H1 (cell line): ENCODE data around the gene ZNF536. TPM values are rescaled to one million over a fixed set of nuclear protein-coding genes. Genes with fewer than 3 reads are reported as not detected.
A peak's percentile ranks its signal among the peaks of the same experiment; 100 is the strongest.

Experiments
- CTCF ChIA-PET: fragments of 300-600 bp; sonication (Branson Sonifier 250); formaldehyde crosslinking; loops from one replicate; lab custom pipeline; 2021; ENCODE audit not compliant: partially characterized antibody; lab: Charles Lee
- POLR2A ChIA-PET: fragments of 300-600 bp; sonication (Branson Sonifier 250); formaldehyde crosslinking; loops from one replicate; lab custom pipeline; 2021; ENCODE audit warnings: inconsistent platforms; ENCODE audit not compliant: partially characterized antibody; lab: Charles Lee
- DNase-seq, 2 experiments: peaks; one replicate each; pipeline versions ENCODE4 v3.0.0 to v3.0.0-alpha.2; 2010 to 2022; ENCODE audit warnings: low spot score in 2 of 2, low read depth in 1 of 2, mixed read lengths in 1 of 2
- FAIRE-seq: peaks from 2 replicates; lab custom pipeline; 2011; peaks lifted over from hg19 to GRCh38; lab: Jason Lieb, UNC
- H2AFZ ChIP-seq: 2 replicates; pipeline ENCODE4 v1.8.1; 2012; ENCODE audit warnings: low read length, inconsistent platforms
- H2AK5ac ChIP-seq: 2 replicates; pipeline ENCODE4 v1.6.1; 2013; ENCODE audit warnings: low read depth, low read length
- H2BK120ac ChIP-seq: replicated peaks from 2 replicates; pipeline ENCODE3; 2013; ENCODE audit warnings: low read depth, low read length, inconsistent platforms
- H2BK12ac ChIP-seq: 2 replicates; pipeline ENCODE4 v1.6.1; 2013; ENCODE audit warnings: low read depth, low read length
- H2BK15ac ChIP-seq: 2 replicates; pipeline ENCODE4 v1.6.1; 2013; ENCODE audit warnings: low read length
- H2BK20ac ChIP-seq: 2 replicates; pipeline ENCODE4 v1.6.1; 2013; ENCODE audit warnings: low read length
- H2BK5ac ChIP-seq: 2 replicates; pipeline ENCODE4 v1.6.1; 2013; ENCODE audit warnings: low read depth, low read length
- H3K14ac ChIP-seq: 2 replicates; pipeline ENCODE4 v1.6.1; 2013; ENCODE audit warnings: inconsistent platforms; ENCODE audit not compliant: insufficient read length
- H3K18ac ChIP-seq: 2 replicates; pipeline ENCODE4 v1.6.1; 2013; ENCODE audit warnings: low read length; ENCODE audit errors: extremely low read depth
- H3K23ac ChIP-seq: 2 replicates; pipeline ENCODE4 v1.6.1; 2013; ENCODE audit warnings: inconsistent platforms; ENCODE audit not compliant: insufficient read length
- H3K23me2 ChIP-seq: 2 replicates; pipeline ENCODE4 v1.6.1; 2013; ENCODE audit warnings: low read depth, low read length
- H3K27ac ChIP-seq: 2 replicates; pipeline ENCODE4 v1.6.1; 2011; ENCODE audit warnings: low read depth, low read length, inconsistent platforms
- H3K27me3 ChIP-seq, 4 experiments: replicated peaks in 1 of 4; 1 replicate in 1 of 4; 2 replicates in 3 of 4; pipeline versions ENCODE4 v1.6.1 to v1.8.1; 2011 to 2013; ENCODE audit warnings: low read length in 3 of 4, mild to moderate bottlenecking in 3 of 4, inconsistent platforms in 2 of 4, mixed read lengths in 2 of 4, moderate library complexity in 1 of 4; ENCODE audit not compliant: control insufficient read depth in 3 of 4, insufficient read depth in 3 of 4; ENCODE audit errors: extremely low read depth in 1 of 4
- H3K36me3 ChIP-seq, 4 experiments: 2 replicates each; pipeline versions ENCODE4 v1.6.1 to v1.8.1; 2011 to 2013; ENCODE audit warnings: mild to moderate bottlenecking in 4 of 4, low read length in 3 of 4, moderate library complexity in 2 of 4, control low read depth in 1 of 4, inconsistent platforms in 1 of 4; ENCODE audit not compliant: insufficient read depth in 4 of 4, control insufficient read depth in 2 of 4
- H3K4ac ChIP-seq: replicated peaks from 2 replicates; pipeline ENCODE3; 2013; ENCODE audit warnings: low read length, low read depth, mixed read lengths, inconsistent platforms; ENCODE audit not compliant: insufficient read length
- H3K4me1 ChIP-seq, 4 experiments: replicated peaks in 1 of 4; 1 replicate in 1 of 4; 2 replicates in 3 of 4; pipeline versions ENCODE4 v1.6.1 to v1.8.1; 2011 to 2013; ENCODE audit warnings: low read length in 3 of 4, inconsistent platforms in 2 of 4, mixed read lengths in 1 of 4; ENCODE audit not compliant: insufficient read depth in 4 of 4, control insufficient read depth in 3 of 4
- H3K4me2 ChIP-seq, 2 experiments: 2 replicates each; pipeline versions ENCODE4 v1.6.1 to v1.8.1; 2011 to 2013; ENCODE audit warnings: low read depth in 2 of 2, low read length in 2 of 2, control low read depth in 1 of 2, inconsistent platforms in 1 of 2, mild to moderate bottlenecking in 1 of 2; ENCODE audit not compliant: insufficient read depth in 1 of 2
- H3K4me3 ChIP-seq, 4 experiments: fragments of 200-600, 300-600 bp in 1 of 4; sonication (generic), shearing (Covaris generic), sonication (Bioruptor Twin) in 1 of 4; 2 replicates each; pipeline versions ENCODE4 v1.5.1 to v1.8.1; 2011 to 2016; ENCODE audit warnings: low read length in 4 of 4, low read depth in 3 of 4, control low read depth in 2 of 4, inconsistent platforms in 2 of 4, mild to moderate bottlenecking in 2 of 4, mixed read lengths in 1 of 4, moderate library complexity in 1 of 4; ENCODE audit not compliant: insufficient read depth in 2 of 4; ENCODE audit errors: extremely low read depth in 1 of 4
- H3K56ac ChIP-seq: replicated peaks from 2 replicates; pipeline ENCODE3; 2013; ENCODE audit warnings: low read depth, mild to moderate bottlenecking, mixed read lengths, low read length, inconsistent platforms; ENCODE audit not compliant: insufficient read length
- H3K79me1 ChIP-seq: 2 replicates; pipeline ENCODE4 v1.6.1; 2013; ENCODE audit warnings: low read depth, low read length, control low read depth
- H3K79me2 ChIP-seq, 2 experiments: 2 replicates each; pipeline versions ENCODE4 v1.6.1 to v1.8.1; 2012 to 2013; ENCODE audit warnings: low read length in 2 of 2, mild to moderate bottlenecking in 2 of 2, inconsistent platforms in 1 of 2; ENCODE audit not compliant: insufficient read depth in 2 of 2, control insufficient read depth in 1 of 2
- H3K9ac ChIP-seq, 4 experiments: replicated peaks in 1 of 4; 1 replicate in 1 of 4; 2 replicates in 3 of 4; pipeline versions ENCODE4 v1.6.1 to v1.8.1; 2011 to 2013; ENCODE audit warnings: low read depth in 3 of 4, low read length in 3 of 4, control low read depth in 2 of 4, mild to moderate bottlenecking in 2 of 4, moderate library complexity in 2 of 4, inconsistent platforms in 1 of 4; ENCODE audit errors: extremely low read depth in 1 of 4
- H3K9me3 ChIP-seq, 2 experiments: 2 replicates each; pipeline versions ENCODE4 v1.6.1 to v1.8.1; 2012 to 2013; ENCODE audit warnings: mild to moderate bottlenecking in 2 of 2, moderate library complexity in 2 of 2, control low read depth in 1 of 2, inconsistent platforms in 1 of 2, low read depth in 1 of 2, low read length in 1 of 2, mixed read lengths in 1 of 2; ENCODE audit not compliant: insufficient read depth in 2 of 2
- H4K20me1 ChIP-seq, 2 experiments: replicated peaks in 1 of 2; 2 replicates each; pipeline versions ENCODE3 to v1.8.1; 2011 to 2013; ENCODE audit warnings: inconsistent platforms in 2 of 2, low read length in 2 of 2, mild to moderate bottlenecking in 1 of 2; ENCODE audit not compliant: insufficient read depth in 2 of 2, control insufficient read depth in 1 of 2
- H4K5ac ChIP-seq: 2 replicates; pipeline ENCODE4 v1.6.1; 2013; ENCODE audit warnings: low read length, low read depth, mixed read lengths, inconsistent platforms; ENCODE audit not compliant: insufficient read length
- H4K8ac ChIP-seq: 2 replicates; pipeline ENCODE4 v1.8.0; 2013; ENCODE audit warnings: mild to moderate bottlenecking, moderate library complexity, low read length, inconsistent platforms; ENCODE audit not compliant: insufficient read depth; ENCODE audit errors: extremely low read depth
- H4K91ac ChIP-seq: replicated peaks from 2 replicates; pipeline ENCODE3; 2013; ENCODE audit warnings: low read length, mixed read lengths, inconsistent platforms; ENCODE audit not compliant: insufficient read length
- CHD1 ChIP-seq: IDR thresholded peaks from 2 replicates; pipeline ENCODE4 v1.6.1; 2012; ENCODE audit warnings: low read depth, low read length, improper control_type of control experiment
- GTF2F1 ChIP-seq: IDR thresholded peaks from 2 replicates; pipeline ENCODE4 v1.6.1; 2012; ENCODE audit warnings: low read depth, low read length, improper control_type of control experiment, borderline replicate concordance
- KDM5A ChIP-seq: fragments of 200-600 bp; IDR thresholded peaks from 2 replicates; pipeline ENCODE4 v1.7.1; 2012; ENCODE audit warnings: mild to moderate bottlenecking, low read length, inconsistent platforms, mixed read lengths
- YY1 ChIP-seq: IDR thresholded peaks from 2 replicates; pipeline ENCODE4 v1.6.1; 2011; ENCODE audit warnings: low read depth, mild to moderate bottlenecking, low read length
- WGBS, 2 experiments: shearing (Covaris generic) in 1 of 2; methylation state at CpG; one replicate each; pipeline versions ENCODE4 v1.1.6 to v1.1.7; 2013 to 2015; ENCODE audit warnings: low lambda C conversion rate in 2 of 2, mixed read lengths in 2 of 2, inconsistent platforms in 1 of 2, low coverage in 1 of 2, missing lambda C conversion rate in 1 of 2; ENCODE audit not compliant: insufficient replicate concordance in 2 of 2, insufficient coverage in 1 of 2, insufficient read length in 1 of 2; ENCODE audit errors: extremely low coverage in 1 of 2, missing lambda C conversion rate in 1 of 2; 5-methylcytosine and 5-hydroxymethylcytosine counted together
- polyA plus RNA-seq, 7 experiments: library from polyadenylated mRNA; depleted of rRNA in 3 of 7; stranded (reverse) in 5 of 7; unstranded in 2 of 7; fragments of >200 nt in 5 of 7; fragments of 200-250 nt in 2 of 7; gene quantifications; 1 replicate in 5 of 7; 2 replicates in 1 of 7; 4 replicates in 1 of 7; pipeline versions ENCODE4 v1.2.1 to v1.2.3, GENCODE V29; 2011 to 2013; ENCODE audit warnings: missing spikeins in 2 of 7, mixed read lengths in 2 of 7
- total RNA-seq: library from RNA; stranded (reverse); fragmentation: NEBNext Ultra II Directional; extraction: Animal tissue kit (Norgen Biotek cat#: 25700); gene quantifications from 2 replicates; pipeline ENCODE4 v1.2.1, GENCODE V29; 2021

The ZNF536 gene
- total and polyA plus RNA-seq, 2 of the 8 experiments (the other 6 are each of a cell fraction or from before 2014, with no cell fraction given) = 0.09 to 0.11 TPM

GRCh38 chr19:30551271-30551670, 179.1 kb downstream of the ZNF536 start:
- Histone ChIP-seq H3K27me3 (no peaks in the 10 kb centered on the region), H2BK12ac (no peak overlapping the region), H3K18ac (no peak overlapping the region), H3K4me3 (no peak overlapping the region), H3K4me1 (peaks cover 2 to 8% (median 5%) of the 10 kb centered on the region in 4 experiments; a peak in 5 of 7 replicates), H3K9ac (no peak overlapping the region), H3K79me2 (no peaks in the 10 kb centered on the region), H2BK5ac (no peak overlapping the region), H3K9me3 (peaks cover 0 to 4% of the 10 kb centered on the region in 2 experiments; a peak in 1 of 4 replicates), H4K8ac (no peak overlapping the region), H3K23ac (no peak overlapping the region), H3K4me2 (no peak overlapping the region), H4K5ac (no peak overlapping the region), H3K56ac (no peak overlapping the region), H3K36me3 (no peaks in the 10 kb centered on the region), H2BK20ac (peak overlapping the region; percentile 13; the same call in 1 of the 2 replicates), H2BK15ac (peak overlapping the region; percentile 8; the same call in 1 of the 2 replicates), H3K27ac (no peak overlapping the region), H4K91ac (no peak overlapping the region), H3K4ac (no peak overlapping the region), H3K14ac (no peak overlapping the region), H2BK120ac (no peak overlapping the region), H3K23me2 (no peaks in the 10 kb centered on the region), H2AK5ac (no peak overlapping the region), H4K20me1 (no peaks in the 10 kb centered on the region), H3K79me1 (no peaks in the 10 kb centered on the region), H2AFZ (0 out of 2 replicates have a peak overlapping the region, but pooled peaks have one; percentile 40)
- no peak for DNase-seq
- POLR2A ChIA-PET = no interaction called here
- CTCF ChIA-PET = interaction anchor here (0.6 to 1.5 kb wide), 4 partner anchors 8 to 114 kb away, joined by 3 read pairs; no protein-coding TSS in a partner anchor
- WGBS, 2 experiments = 75% methylated on average over 11 of the region's 11 CpGs; no CpG with 5 or more reads in 1 of the 2 experiments
- no peak for FAIRE-seq
- TF ChIP-seq KDM5A = no peak
- TF ChIP-seq GTF2F1 = no peak
- TF ChIP-seq CHD1 = no peak
- no peak for TF ChIP-seq YY1
